ENCODE results near the gene RHBDD1.

- TF ChIP-seq CTCF (conservative IDR thresholded peaks at IDR 0.05): no peak
- no peak for TF ChIP-seq ZFX (IDR thresholded peaks at IDR 0.05)
Observed at GRCh38 chr2:226978300-226978699, 142.4 kb downstream of the RHBDD1 start.
